LNCAP (cell line): ENCODE data around the gene NIPBL.

Source experiments
- CTCF ChIP-seq: fragments of 450-650 bp; IDR thresholded peaks from 2 replicates; pipeline ENCODE4 v1.5.1; 2017; ENCODE audit warnings: mild to moderate bottlenecking

The NIPBL gene

GRCh38 chr5:37109338-37109737 lies 232.8 kb downstream of the NIPBL start:
- no peak for TF ChIP-seq CTCF

- no peak for TF ChIP-seq CTCF
Observed at GRCh38 chr5:37110135-37110534, 233.6 kb downstream of the NIPBL start.

GRCh38 chr5:37111426-37112382 lies 235.1 kb downstream of the NIPBL start:
- TF ChIP-seq CTCF, result no peak

- TF ChIP-seq CTCF, result no peak
Observed at GRCh38 chr5:37112383-37112991, 235.9 kb downstream of the NIPBL start.
